HepG2 (cell line): ENCODE data around the gene POLN. TPM values are rescaled to one million over a fixed set of nuclear protein-coding genes. Genes with fewer than 3 reads are reported as not detected.

Source experiments
- CBX5 ChIP-seq: sonication (generic); formaldehyde crosslinking; IDR thresholded peaks from 2 replicates; pipeline ENCODE4 v1.4.0; 2020; ENCODE audit warnings: missing genetic modification reagents, borderline replicate concordance
- CHCHD3 ChIP-seq: sonication (generic); formaldehyde crosslinking; IDR thresholded peaks from 2 replicates; pipeline ENCODE4 v1.8.0; 2022; ENCODE audit warnings: mild to moderate bottlenecking, missing genetic modification reagents, moderate library complexity
- ESRRA ChIP-seq: sonication (generic); formaldehyde crosslinking; IDR thresholded peaks from 2 replicates; pipeline ENCODE4 v1.5.1; 2020; ENCODE audit warnings: mild to moderate bottlenecking, low read depth, missing genetic modification reagents
- GLI4 ChIP-seq: sonication (generic); formaldehyde crosslinking; IDR thresholded peaks from 2 replicates; pipeline ENCODE4 v1.5.1; 2020; ENCODE audit warnings: missing genetic modification reagents, mild to moderate bottlenecking, moderate library complexity, borderline replicate concordance
- PPARG ChIP-seq: conservative IDR thresholded peaks from 2 replicates; pipeline ENCODE4 v1.6.1; 2016; ENCODE audit warnings: missing biosample characterization, missing genetic modification reagents
- PREB ChIP-seq: sonication (generic); formaldehyde crosslinking; IDR thresholded peaks from 2 replicates; pipeline ENCODE4 v1.4.0; 2020; ENCODE audit warnings: missing genetic modification reagents
- ZBTB7A ChIP-seq: sonication (generic); formaldehyde crosslinking; IDR thresholded peaks from 2 replicates; pipeline ENCODE4 v1.8.0; 2022; ENCODE audit warnings: mild to moderate bottlenecking, missing genetic modification reagents
- ZHX2 ChIP-seq, 2 experiments: sonication (generic) in 1 of 2; formaldehyde crosslinking in 1 of 2; IDR thresholded peaks; 2 replicates each; pipeline versions ENCODE4 v1.6.1 to v1.9.0; 2014 to 2022; ENCODE audit warnings: antibody characterized with exemption in 1 of 2, borderline replicate concordance in 1 of 2, inconsistent platforms in 1 of 2, low read depth in 1 of 2, missing genetic modification reagents in 1 of 2
- ZKSCAN5 ChIP-seq: sonication (generic); formaldehyde crosslinking; IDR thresholded peaks from 2 replicates; pipeline ENCODE4 v1.5.1; 2020; ENCODE audit warnings: mild to moderate bottlenecking, missing genetic modification reagents
- ZNF180 ChIP-seq: sonication (generic); formaldehyde crosslinking; IDR thresholded peaks from 2 replicates; pipeline ENCODE4 v1.4.0; 2020; ENCODE audit warnings: low read depth, missing genetic modification reagents, borderline replicate concordance
- ZNF629 ChIP-seq: sonication (generic); formaldehyde crosslinking; conservative IDR thresholded peaks from 2 replicates; pipeline ENCODE4 v1.5.0; 2020; ENCODE audit warnings: missing genetic modification reagents
- polyA plus RNA-seq, 8 experiments: library from polyadenylated mRNA; depleted of rRNA in 3 of 8; stranded (reverse) in 7 of 8; unstranded in 1 of 8; fragments of >200 nt; fragmentation: Illumina TruSeq in 4 of 8; extraction: Trizol in 4 of 8; gene quantifications; 2 replicates each; pipeline versions ENCODE4 v1.2.1 to v1.2.3, GENCODE V29; 2011 to 2016; ENCODE audit warnings: low read depth in 4 of 8, missing spikeins in 1 of 8, mixed read lengths in 1 of 8; ENCODE audit not compliant: insufficient read depth in 1 of 8
- total RNA-seq, 5 experiments: library from RNA; depleted of rRNA; stranded (reverse); fragments of >200 nt; fragmentation: Illumina TruSeq; extraction: Trizol; gene quantifications; 2 replicates each; pipeline ENCODE4 v1.2.3, GENCODE V29; 2016; ENCODE audit warnings: low read depth in 1 of 5
- TF ChIP-seq, protein P1 (sequence below): sonication (generic); formaldehyde crosslinking; IDR thresholded peaks from 2 replicates; pipeline ENCODE4 v1.4.0; 2020; ENCODE audit warnings: mild to moderate bottlenecking, missing genetic modification reagents

The POLN gene
- total and polyA plus RNA-seq, 2 of the 13 experiments (the other 11 are each of a cell fraction or from before 2014, with no cell fraction given): 0.93 to 1.5 TPM

DNA sequence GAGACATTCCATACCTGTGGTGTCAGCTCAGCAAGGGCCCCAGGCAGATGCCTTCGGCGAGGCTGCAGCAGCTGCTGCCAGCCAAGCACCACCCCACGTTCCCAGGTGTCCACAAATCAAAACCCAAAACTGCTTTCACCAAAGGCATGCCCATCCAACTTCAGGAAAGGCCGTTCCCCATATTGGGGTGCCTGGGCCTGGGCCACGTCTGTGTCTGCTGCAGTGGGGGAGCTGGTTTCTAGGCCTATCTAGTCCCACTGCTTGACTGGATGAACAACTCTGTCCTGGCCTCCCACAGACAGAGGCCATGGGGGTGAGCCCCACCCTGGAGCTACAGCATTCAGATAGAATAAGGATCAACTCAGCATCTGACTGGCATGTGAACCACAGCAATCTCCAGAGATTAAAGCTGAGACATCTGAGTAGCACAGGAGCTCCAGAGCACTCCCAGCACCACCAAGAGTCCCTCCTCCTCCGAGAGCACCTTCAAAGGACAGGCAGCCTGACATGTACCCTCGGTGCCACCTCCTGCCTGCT is 145.8 kb downstream of the POLN start (continued):
- no peak for TF ChIP-seq ZHX2 (IDR thresholded peaks at IDR 0.05; ENCODE audit: low read depth)
- TF ChIP-seq ZHX2 (CRISPR knock-in tag; IDR thresholded peaks at IDR 0.05; ENCODE audit: borderline replicate concordance): no peak
- TF ChIP-seq ZKSCAN5: no peak
- TF ChIP-seq ESRRA: no peak
- TF ChIP-seq CBX5 (CRISPR knock-in tag): no peak
- TF ChIP-seq ZNF629 (CRISPR knock-in tag): no peak
- TF ChIP-seq ZBTB7A (CRISPR knock-in tag): no peak
- no peak for TF ChIP-seq ZNF180 (CRISPR knock-in tag)
- TF ChIP-seq PPARG (CRISPR knock-in tag): no peak
- TF ChIP-seq CHCHD3 (CRISPR knock-in tag): no peak
- TF ChIP-seq GLI4 (CRISPR knock-in tag): no peak
- no peak for TF ChIP-seq PREB (CRISPR knock-in tag)
- TF ChIP-seq, protein P1, sequence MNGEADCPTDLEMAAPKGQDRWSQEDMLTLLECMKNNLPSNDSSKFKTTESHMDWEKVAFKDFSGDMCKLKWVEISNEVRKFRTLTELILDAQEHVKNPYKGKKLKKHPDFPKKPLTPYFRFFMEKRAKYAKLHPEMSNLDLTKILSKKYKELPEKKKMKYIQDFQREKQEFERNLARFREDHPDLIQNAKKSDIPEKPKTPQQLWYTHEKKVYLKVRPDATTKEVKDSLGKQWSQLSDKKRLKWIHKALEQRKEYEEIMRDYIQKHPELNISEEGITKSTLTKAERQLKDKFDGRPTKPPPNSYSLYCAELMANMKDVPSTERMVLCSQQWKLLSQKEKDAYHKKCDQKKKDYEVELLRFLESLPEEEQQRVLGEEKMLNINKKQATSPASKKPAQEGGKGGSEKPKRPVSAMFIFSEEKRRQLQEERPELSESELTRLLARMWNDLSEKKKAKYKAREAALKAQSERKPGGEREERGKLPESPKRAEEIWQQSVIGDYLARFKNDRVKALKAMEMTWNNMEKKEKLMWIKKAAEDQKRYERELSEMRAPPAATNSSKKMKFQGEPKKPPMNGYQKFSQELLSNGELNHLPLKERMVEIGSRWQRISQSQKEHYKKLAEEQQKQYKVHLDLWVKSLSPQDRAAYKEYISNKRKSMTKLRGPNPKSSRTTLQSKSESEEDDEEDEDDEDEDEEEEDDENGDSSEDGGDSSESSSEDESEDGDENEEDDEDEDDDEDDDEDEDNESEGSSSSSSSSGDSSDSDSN (CRISPR knock-in tag): no peak
